Loucy (cell line): ENCODE data around the gene BID.

Experiments
- H2AFZ ChIP-seq: fragments of 200-600 bp; sonication (generic); 2 replicates; pipeline ENCODE4 v1.6.0; 2016; ENCODE audit warnings: antibody characterized with exemption, mild to moderate bottlenecking, low read length, moderate library complexity
- H3F3A ChIP-seq: fragments of 200-600 bp; 2 replicates; pipeline ENCODE4 v1.6.0; 2016; ENCODE audit warnings: antibody characterized with exemption, low read depth, mild to moderate bottlenecking
- H3K27me3 ChIP-seq: fragments of 200-600 bp; sonication (generic); 2 replicates; pipeline ENCODE4 v1.6.1; 2014; ENCODE audit warnings: low read length, mild to moderate bottlenecking; ENCODE audit not compliant: insufficient read depth, poor library complexity, severe bottlenecking
- H3K36me3 ChIP-seq: fragments of 200-600 bp; sonication (generic); 2 replicates; pipeline ENCODE4 v1.6.1; 2016; ENCODE audit warnings: low read length; ENCODE audit not compliant: insufficient read depth
- H3K4me1 ChIP-seq: fragments of 200-600 bp; sonication (generic); 2 replicates; pipeline ENCODE4 v1.5.1; 2014; ENCODE audit warnings: low read length, mild to moderate bottlenecking; ENCODE audit not compliant: insufficient read depth, poor library complexity, severe bottlenecking
- H3K4me2 ChIP-seq: fragments of 200-600 bp; sonication (generic); 2 replicates; pipeline ENCODE4 v1.6.0; 2014; ENCODE audit warnings: antibody characterized with exemption, low read length, low read depth, mild to moderate bottlenecking; ENCODE audit not compliant: poor library complexity, severe bottlenecking
- H3K4me3 ChIP-seq: fragments of 200-600 bp; sonication (generic); 2 replicates; pipeline ENCODE4 v1.5.1; 2014; ENCODE audit warnings: low read length, mild to moderate bottlenecking, mixed read lengths; ENCODE audit not compliant: poor library complexity, severe bottlenecking
- H3K79me2 ChIP-seq: fragments of 200-600 bp; sonication (generic); 2 replicates; pipeline ENCODE4 v1.6.1; 2014; ENCODE audit warnings: low read length; ENCODE audit not compliant: insufficient read depth
- H3K9ac ChIP-seq: fragments of 200-600 bp; sonication (generic); 2 replicates; pipeline ENCODE4 v1.6.0; 2014; ENCODE audit warnings: mild to moderate bottlenecking, low read depth, low read length, moderate library complexity; ENCODE audit not compliant: poor library complexity, severe bottlenecking
- H3K9me2 ChIP-seq: fragments of 200-600 bp; sonication (generic); replicated peaks from 2 replicates; pipeline ENCODE4 v1.6.1; 2016; ENCODE audit warnings: low read depth, low read length, mixed read lengths
- H3K9me3 ChIP-seq: fragments of 200-600 bp; sonication (generic); 2 replicates; pipeline ENCODE4 v1.6.1; 2014; ENCODE audit warnings: mild to moderate bottlenecking, antibody characterized with exemption, low read length, low read depth; ENCODE audit not compliant: insufficient read depth
- H4K20me1 ChIP-seq: fragments of 200-600 bp; sonication (generic); 2 replicates; pipeline ENCODE4 v1.6.0; 2014; ENCODE audit warnings: antibody characterized with exemption, low read length, mild to moderate bottlenecking; ENCODE audit not compliant: insufficient read depth, poor library complexity, severe bottlenecking
- EZH2phosphoT487 ChIP-seq: fragments of 200-600 bp; IDR thresholded peaks from 2 replicates; pipeline ENCODE4 v1.6.1; 2018; ENCODE audit warnings: antibody characterized with exemption, mild to moderate bottlenecking, moderate library complexity, borderline replicate concordance
- TF ChIP-seq, protein P1 (sequence below): fragments of 200-600 bp; sonication (generic); conservative IDR thresholded peaks from 2 replicates; pipeline ENCODE4 v1.5.1; 2014; ENCODE audit warnings: mild to moderate bottlenecking, antibody characterized with exemption, low read length

The BID gene

DNA sequence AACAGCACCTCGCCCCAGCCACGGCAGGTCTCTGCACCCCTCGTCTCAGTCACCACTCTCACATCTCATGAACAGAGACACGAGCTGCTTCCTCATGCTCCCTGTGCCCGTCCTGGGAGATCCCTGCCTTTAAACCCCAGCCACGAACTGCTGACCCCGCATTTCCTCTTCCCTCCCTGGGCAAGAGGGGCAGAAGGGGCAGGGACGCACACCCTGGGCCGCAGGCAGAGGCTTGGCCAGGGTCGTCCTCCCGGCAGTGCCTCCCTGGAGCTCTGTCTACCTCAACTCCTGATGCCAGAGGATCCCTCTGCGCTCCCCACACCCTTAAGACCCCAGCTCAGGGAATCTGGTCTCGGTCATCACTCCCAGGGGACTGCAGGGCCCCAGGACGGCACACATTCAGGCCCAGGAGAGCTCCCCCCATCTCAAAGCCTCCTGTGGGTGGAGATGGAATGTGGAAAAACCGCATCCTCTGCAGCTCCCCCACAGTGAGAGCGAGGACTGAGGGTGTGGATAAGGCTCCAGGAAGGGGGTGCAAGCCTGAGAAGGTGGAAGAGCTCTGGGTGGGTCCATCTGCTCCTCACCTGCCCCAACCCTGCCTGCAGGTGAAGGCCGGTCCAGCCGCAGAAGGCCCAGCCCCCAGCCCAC is 1.2 kb downstream of the BID start:
- peaks cover 67% of the 10 kb centered on the region for H3K4me1 ChIP-seq
- H3K79me2 ChIP-seq, result peaks cover 90% of the 10 kb centered on the region
- no peak overlapping the region for H2AFZ ChIP-seq
- H3F3A ChIP-seq, result no peaks in the 10 kb centered on the region; the same call in 1 of the 2 replicates
- no peaks in the 10 kb centered on the region for H3K9me2 ChIP-seq
- peak overlapping the region; percentile 79 for H3K4me3 ChIP-seq
- H3K36me3 ChIP-seq, result no peaks in the 10 kb centered on the region
- no peaks in the 10 kb centered on the region for H3K9me3 ChIP-seq
- H3K4me2 ChIP-seq, result peak overlapping the region; percentile 94
- H3K9ac ChIP-seq, result peak overlapping the region; percentile 95
- peaks cover 46% of the 10 kb centered on the region for H4K20me1 ChIP-seq
- TF ChIP-seq, protein P1, sequence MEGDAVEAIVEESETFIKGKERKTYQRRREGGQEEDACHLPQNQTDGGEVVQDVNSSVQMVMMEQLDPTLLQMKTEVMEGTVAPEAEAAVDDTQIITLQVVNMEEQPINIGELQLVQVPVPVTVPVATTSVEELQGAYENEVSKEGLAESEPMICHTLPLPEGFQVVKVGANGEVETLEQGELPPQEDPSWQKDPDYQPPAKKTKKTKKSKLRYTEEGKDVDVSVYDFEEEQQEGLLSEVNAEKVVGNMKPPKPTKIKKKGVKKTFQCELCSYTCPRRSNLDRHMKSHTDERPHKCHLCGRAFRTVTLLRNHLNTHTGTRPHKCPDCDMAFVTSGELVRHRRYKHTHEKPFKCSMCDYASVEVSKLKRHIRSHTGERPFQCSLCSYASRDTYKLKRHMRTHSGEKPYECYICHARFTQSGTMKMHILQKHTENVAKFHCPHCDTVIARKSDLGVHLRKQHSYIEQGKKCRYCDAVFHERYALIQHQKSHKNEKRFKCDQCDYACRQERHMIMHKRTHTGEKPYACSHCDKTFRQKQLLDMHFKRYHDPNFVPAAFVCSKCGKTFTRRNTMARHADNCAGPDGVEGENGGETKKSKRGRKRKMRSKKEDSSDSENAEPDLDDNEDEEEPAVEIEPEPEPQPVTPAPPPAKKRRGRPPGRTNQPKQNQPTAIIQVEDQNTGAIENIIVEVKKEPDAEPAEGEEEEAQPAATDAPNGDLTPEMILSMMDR, result no peak
- no peaks in the 10 kb centered on the region for H3K27me3 ChIP-seq

DNA sequence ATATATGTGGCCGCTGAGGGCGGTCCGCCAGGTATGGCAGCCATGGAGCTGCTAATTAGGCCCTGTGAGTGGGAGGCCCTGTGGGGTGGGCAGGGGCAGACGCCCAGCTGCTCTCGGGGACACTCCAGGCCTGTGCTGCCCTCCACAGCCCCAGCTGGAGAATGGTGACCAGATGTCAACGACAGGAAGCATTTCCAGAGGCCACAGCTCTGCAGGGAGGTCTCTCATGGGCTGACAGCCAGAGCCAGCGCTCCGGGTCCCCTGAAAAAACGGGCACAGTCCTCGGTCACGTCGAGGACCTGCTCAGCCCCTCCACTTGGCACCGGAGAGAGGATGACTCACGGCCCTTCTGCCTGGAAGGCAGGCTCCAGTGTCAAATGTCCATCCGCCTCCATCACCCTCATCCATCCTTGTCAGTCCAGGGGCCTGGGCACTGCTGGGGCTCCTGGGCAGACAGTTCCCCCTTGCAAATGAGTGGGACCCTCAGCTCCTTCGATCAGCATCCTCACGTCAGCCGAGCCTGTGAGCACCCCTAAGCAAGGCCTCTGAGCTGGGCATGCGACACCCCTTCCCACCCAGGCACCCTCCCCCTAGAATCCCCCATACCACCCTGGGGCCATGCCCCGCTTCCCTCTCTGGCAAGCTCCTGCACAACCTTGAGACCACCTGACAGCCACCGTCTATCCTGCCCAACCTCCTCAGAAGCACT is 1.9 kb downstream of the BID start:
- Histone ChIP-seq H3K36me3 (no peaks in the 10 kb centered on the region), H2AFZ (no peak overlapping the region), H3K27me3 (no peaks in the 10 kb centered on the region), H3K79me2 (peaks cover 90% of the 10 kb centered on the region), H3K4me1 (peaks cover 73% of the 10 kb centered on the region), H3K4me2 (peak overlapping the region; percentile 94), H3K9me2 (no peaks in the 10 kb centered on the region), H4K20me1 (peaks cover 48% of the 10 kb centered on the region), H3K9ac (peak overlapping the region; percentile 95), H3F3A (no peaks in the 10 kb centered on the region; the same call in 1 of the 2 replicates), H3K9me3 (no peaks in the 10 kb centered on the region), H3K4me3 (peak overlapping the region; percentile 79)
- no peak for TF ChIP-seq EZH2phosphoT487
- TF ChIP-seq, protein P1, result no peak

DNA sequence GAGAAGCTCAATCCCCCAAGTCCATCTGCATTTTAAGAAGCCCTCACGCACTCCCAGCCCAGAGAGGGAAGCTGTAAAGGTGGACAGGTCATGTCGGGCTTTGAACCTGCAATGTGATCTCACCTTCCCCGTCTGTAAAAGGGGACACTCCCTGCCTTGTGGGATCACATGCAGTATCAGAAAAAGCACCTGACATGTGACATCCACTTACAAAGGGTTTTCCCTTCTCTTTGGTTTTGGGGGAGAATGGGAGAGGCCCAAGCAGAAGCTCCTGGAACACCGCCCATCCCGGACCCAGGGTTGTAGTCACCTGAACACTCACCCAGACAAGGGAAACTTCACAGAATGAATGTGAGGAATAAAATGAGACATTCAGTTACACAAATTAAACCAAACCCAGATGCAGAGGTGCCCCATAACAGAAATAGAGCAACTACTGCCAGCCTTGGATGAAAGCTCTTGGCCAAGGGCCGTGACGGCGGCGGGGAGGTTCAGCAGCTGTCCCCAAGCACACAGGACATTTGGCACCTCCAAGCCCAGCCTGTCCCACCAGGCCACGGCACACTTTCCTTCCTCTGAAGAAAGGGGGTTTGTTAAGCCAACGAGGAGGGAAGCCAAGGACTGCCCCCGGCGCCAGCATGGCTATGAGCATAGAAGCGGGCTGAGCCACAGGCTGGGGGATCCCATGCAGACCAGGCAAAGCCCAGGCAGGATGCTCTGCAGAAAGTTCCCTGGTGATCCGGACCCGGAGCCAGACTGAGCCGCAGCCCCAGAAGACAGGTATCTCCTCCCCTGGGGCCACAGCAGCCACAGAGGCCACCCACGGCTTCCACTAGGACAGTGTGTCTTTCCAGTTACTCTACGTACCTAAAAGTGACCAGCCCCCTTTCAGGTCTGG is 3.8 kb downstream of the BID start:
- H3K9ac ChIP-seq, result peak overlapping the region; percentile 29
- TF ChIP-seq, protein P1, result no peak
- no peak for TF ChIP-seq EZH2phosphoT487
- H3K27me3 ChIP-seq, result no peaks in the 10 kb centered on the region
- H3K9me3 ChIP-seq, result no peaks in the 10 kb centered on the region
- H4K20me1 ChIP-seq, result peaks cover 57% of the 10 kb centered on the region
- H3K9me2 ChIP-seq, result no peaks in the 10 kb centered on the region
- peaks cover 62% of the 10 kb centered on the region for H3K4me1 ChIP-seq
- peak overlapping the region; percentile 94 for H3K4me2 ChIP-seq
- H3K36me3 ChIP-seq, result no peaks in the 10 kb centered on the region
- H3K4me3 ChIP-seq, result peak overlapping the region; percentile 45
- peaks cover 95% of the 10 kb centered on the region for H3K79me2 ChIP-seq
- no peak overlapping the region for H2AFZ ChIP-seq
- no peaks in the 10 kb centered on the region; the same call in 1 of the 2 replicates for H3F3A ChIP-seq
